ENCODE measurements around the gene ZFYVE27. TPM values are rescaled to one million over a fixed set of nuclear protein-coding genes. Genes with fewer than 3 reads are reported as not detected.
A peak's percentile ranks its signal among the peaks of the same experiment; 100 is the strongest.

The ZFYVE27 gene
- total RNA-seq, 4 donors from 2014 or later, result 10.1 to 16.0 (median 13.4) TPM

GRCh38 chr10:97759158-97759887, 22.4 kb downstream of the ZFYVE27 start:
- H3K36me3 ChIP-seq, result peaks cover 21 to 84% (median 32%) of the 10 kb centered on the region in 3 donors
- H3K4me3 ChIP-seq, result no peak overlapping the region
- no peak for DNase-seq
- no peak for TF ChIP-seq POLR2A (IDR thresholded peaks at IDR 0.05)
- TF ChIP-seq CTCF (IDR thresholded peaks at IDR 0.05), result peak; percentile 17 to 69 (median 62)
- WGBS, 2 donors, result 33% methylated on average over 2 of the region's 5 CpGs; no CpG with 5 or more reads in 1 of the 2 donors
- no peaks in the 10 kb centered on the region for H3K4me1 ChIP-seq
- intact Hi-C loops (cut with DNase I), result no loop called here
- no peaks in the 10 kb centered on the region for H3K27me3 ChIP-seq
- H3K27ac ChIP-seq, result no peak overlapping the region
- H3K9me3 ChIP-seq, result no peaks in the 10 kb centered on the region

DNA sequence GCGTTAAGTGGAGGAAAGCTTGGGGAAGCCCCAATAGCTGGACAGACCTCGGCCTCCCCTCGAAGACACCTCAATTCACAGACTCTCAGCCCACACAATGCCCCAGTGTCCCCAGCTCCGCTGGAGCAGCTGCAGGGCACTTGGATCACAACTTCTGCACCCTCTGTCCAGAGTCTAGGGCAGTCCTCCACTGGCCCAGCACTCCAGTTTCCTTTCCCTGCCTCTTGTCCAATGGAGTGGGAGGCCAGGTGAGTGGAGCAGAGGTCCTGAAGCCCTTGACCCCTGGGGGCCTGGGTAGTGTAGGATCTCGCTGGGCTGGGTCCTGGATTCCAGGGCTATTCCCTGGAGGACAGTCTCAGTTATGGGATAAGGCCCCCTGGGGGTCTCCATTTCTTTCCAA, 23.0 kb downstream of the ZFYVE27 start:
- Histone ChIP-seq H3K4me1 (no peaks in the 10 kb centered on the region), H3K9me3 (no peaks in the 10 kb centered on the region), H3K27ac (no peak overlapping the region), H3K27me3 (no peaks in the 10 kb centered on the region), H3K36me3 (peaks cover 15 to 78% (median 26%) of the 10 kb centered on the region in 3 donors), H3K4me3 (no peak overlapping the region)
- intact Hi-C loops (cut with DNase I), result no loop called here
- DNase-seq, result no peak
- TF ChIP-seq POLR2A (IDR thresholded peaks at IDR 0.05), result no peak
- no peak for TF ChIP-seq CTCF (IDR thresholded peaks at IDR 0.05)
- WGBS, 2 donors, result 93 to 100% methylated on average over 4 to 5 of the region's 5 CpGs

DNA sequence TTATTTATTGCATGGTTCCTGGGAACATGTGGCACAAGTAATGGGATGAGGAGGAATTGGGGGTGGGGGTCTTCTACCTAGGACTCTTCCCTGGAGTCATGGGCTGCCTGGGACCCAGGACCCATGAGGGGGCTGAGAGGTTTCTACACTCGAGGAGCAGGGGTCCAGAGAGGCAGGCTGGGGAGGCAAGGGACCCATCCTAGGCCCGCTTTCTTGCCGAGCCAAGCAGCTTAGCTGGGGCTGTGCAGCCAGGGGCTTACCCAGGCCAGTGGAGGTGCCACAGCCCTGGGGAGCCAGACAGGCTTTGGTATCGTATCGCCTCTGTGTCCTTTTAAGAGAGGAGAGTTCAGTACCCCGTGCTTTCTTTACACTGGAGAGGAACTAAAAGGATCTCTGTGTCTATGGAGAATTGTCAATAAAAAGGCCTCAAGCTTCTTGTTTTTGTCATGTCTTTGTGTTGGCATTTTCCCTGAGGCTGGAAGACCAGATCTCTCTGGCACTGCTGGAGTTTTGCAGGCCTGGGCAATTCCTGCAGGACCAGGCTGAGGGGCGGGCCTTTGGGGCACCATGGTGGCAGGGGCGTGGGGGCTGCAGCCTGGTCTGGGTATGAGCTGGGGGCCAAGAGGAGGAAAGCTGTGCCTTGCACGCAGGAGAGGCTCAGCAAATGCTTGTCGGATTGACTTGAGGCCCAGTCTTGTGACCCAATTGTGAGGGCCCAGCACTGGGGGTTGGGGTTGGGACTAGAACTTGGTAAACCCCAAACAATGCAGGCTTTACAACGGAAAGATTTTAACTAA, 23.7 kb downstream of the ZFYVE27 start:
- no peaks in the 10 kb centered on the region for H3K4me1 ChIP-seq
- 70 to 81% methylated on average over 5 to 9 of the region's 11 CpGs for WGBS, 2 donors
- no peak for DNase-seq
- H3K36me3 ChIP-seq, result peaks cover 8 to 70% (median 19%) of the 10 kb centered on the region in 3 donors
- no peaks in the 10 kb centered on the region for H3K9me3 ChIP-seq
- TF ChIP-seq CTCF (IDR thresholded peaks at IDR 0.05), result no peak
- no peak for TF ChIP-seq POLR2A (IDR thresholded peaks at IDR 0.05)
- H3K27me3 ChIP-seq, result no peaks in the 10 kb centered on the region
- intact Hi-C loops (cut with DNase I), result no loop called here
- no peak overlapping the region for H3K4me3 ChIP-seq
- no peak overlapping the region for H3K27ac ChIP-seq

DNA sequence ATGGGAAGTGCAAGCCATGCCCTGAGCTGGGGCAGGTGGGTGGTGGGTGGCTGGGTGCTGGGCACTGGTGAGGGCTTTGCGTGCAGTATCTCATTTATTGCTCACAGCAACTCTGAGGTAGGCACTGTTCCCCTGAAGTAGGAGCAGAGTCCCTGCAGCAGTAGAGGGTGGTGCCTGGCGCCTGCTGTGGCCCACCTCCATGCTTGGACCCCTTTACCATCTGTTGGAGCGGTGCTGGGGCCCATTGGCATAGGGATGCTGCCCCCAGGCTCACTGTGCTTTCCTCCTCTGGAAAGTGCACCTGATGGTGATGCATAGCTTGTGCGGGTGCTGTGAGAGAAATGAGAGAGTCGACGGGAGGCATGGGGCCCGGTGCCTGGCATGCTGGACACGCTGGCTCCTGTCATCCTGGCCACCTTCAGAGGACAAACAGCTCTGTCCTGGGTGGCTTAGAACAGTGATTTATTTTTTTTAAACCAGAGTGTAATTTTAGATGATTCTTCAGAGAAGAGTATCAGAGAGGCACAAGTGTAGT, 24.5 kb downstream of the ZFYVE27 start:
- no peaks in the 10 kb centered on the region for H3K9me3 ChIP-seq
- no peak overlapping the region for H3K27ac ChIP-seq
- TF ChIP-seq CTCF (IDR thresholded peaks at IDR 0.05) (no peak), POLR2A (IDR thresholded peaks at IDR 0.05) (no peak)
- 96 to 100% methylated on average over 1 to 4 of the region's 8 CpGs for WGBS, 2 donors
- intact Hi-C loops (cut with DNase I), result no loop called here
- H3K36me3 ChIP-seq, result peaks cover 5 to 63% (median 12%) of the 10 kb centered on the region in 3 donors
- no peak for DNase-seq
- no peaks in the 10 kb centered on the region for H3K27me3 ChIP-seq
- no peaks in the 10 kb centered on the region for H3K4me1 ChIP-seq
- no peak overlapping the region for H3K4me3 ChIP-seq

- Histone ChIP-seq H3K4me3 (no peak overlapping the region), H3K27ac (no peak overlapping the region), H3K9me3 (no peaks in the 10 kb centered on the region), H3K4me1 (no peaks in the 10 kb centered on the region), H3K27me3 (no peaks in the 10 kb centered on the region), H3K36me3 (peaks cover 5 to 57% (median 10%) of the 10 kb centered on the region in 3 donors)
- no peak for TF ChIP-seq CTCF (IDR thresholded peaks at IDR 0.05)
- TF ChIP-seq POLR2A (IDR thresholded peaks at IDR 0.05), result no peak
- 75 to 94% methylated on average over 6 to 10 of the region's 10 CpGs for WGBS, 2 donors
- DNase-seq, result no peak
- intact Hi-C loops (cut with DNase I), result no loop called here
Observed at GRCh38 chr10:97762056-97762455, 25.1 kb downstream of the ZFYVE27 start.

Data from esophagus squamous epithelium (tissue), 5 donors.